Keratinocyte (primary cell): ENCODE results near the gene USP47.

Experiments used
- CTCF ChIP-seq, 3 experiments: IDR thresholded peaks in 1 of 3; conservative IDR thresholded peaks in 1 of 3; optimal IDR thresholded peaks in 1 of 3; 2 replicates in 2 of 3; 3 replicates in 1 of 3; pipeline versions ENCODE3 to v1.5.1; 2011; ENCODE audit warnings: low read length in 3 of 3, mild to moderate bottlenecking in 3 of 3, moderate library complexity in 2 of 3, control low read depth in 1 of 3, inconsistent platforms in 1 of 3; ENCODE audit not compliant: insufficient read depth in 2 of 3; ENCODE audit errors: extremely low read depth in 1 of 3
- EZH2 ChIP-seq: IDR thresholded peaks from one replicate; pipeline ENCODE4 v1.6.1; 2012; ENCODE audit warnings: inconsistent platforms, mild to moderate bottlenecking, low read length, moderate library complexity

- no peak for TF ChIP-seq CTCF (optimal IDR thresholded peaks at IDR 0.05 in 1 of 3, IDR thresholded peaks at IDR 0.05 in 1 of 3, conservative IDR thresholded peaks at IDR 0.05 in 1 of 3; ENCODE audit: extremely low read depth in 1 of 3, insufficient read depth in 2 of 3, low read length in 3 of 3)
- TF ChIP-seq EZH2 = no peak
These were observed 124.6 kb downstream of the USP47 start for GRCh38 chr11:11966354-11966741.
